Activated CD8-positive, alpha-beta memory T cell treated with anti-CD3 and anti-CD28 coated beads for 48 hours (primary cell): ENCODE results near the gene TBL3.
"Not testable (repeated sequence)": the region's sequence is repeated elsewhere in the genome, so short reads cannot be mapped to it uniquely, and the experiment has no call there.

Source experiments
- DNase-seq, 3 experiments: peaks; one replicate each; pipeline ENCODE4 v3.0.0-alpha.2; 2020; ENCODE audit warnings: low read depth in 2 of 3, low spot score in 2 of 3

The TBL3 gene

GRCh38 chr16:1998852-1999801 lies 27.3 kb downstream of the TBL3 start:
- no peak for DNase-seq

- DNase-seq = no peak
Observed at GRCh38 chr16:1999866-2000514, 28.1 kb downstream of the TBL3 start.

DNA sequence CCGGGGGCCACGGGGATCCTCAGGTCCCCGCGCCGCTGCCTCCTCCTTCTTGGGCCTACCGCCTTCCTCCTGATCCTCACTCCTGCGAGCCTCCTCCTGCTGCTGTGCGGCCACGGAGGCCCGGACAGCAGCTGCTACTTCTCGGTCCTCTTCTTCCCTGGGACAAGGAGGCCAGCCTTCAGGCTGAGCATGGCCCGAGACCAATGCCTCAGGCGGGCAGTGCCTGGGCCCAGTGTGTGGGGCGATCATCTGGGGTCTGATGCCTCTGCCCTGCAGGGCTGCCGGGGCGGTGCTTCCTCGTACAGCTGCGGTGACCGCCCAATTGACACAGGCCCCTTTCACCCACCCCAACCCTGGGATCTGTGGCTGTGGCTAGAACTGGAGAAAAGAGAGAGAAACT lies 29.2 kb downstream of the TBL3 start:
- DNase-seq = no peak

GRCh38 chr16:2001456-2002355 lies 29.9 kb downstream of the TBL3 start:
- no peak for DNase-seq

- DNase-seq = no peak
Observed at GRCh38 chr16:2002406-2003230, 30.8 kb downstream of the TBL3 start.

- DNase-seq = no peak
Observed at GRCh38 chr16:2003231-2003826, 31.5 kb downstream of the TBL3 start.

DNA sequence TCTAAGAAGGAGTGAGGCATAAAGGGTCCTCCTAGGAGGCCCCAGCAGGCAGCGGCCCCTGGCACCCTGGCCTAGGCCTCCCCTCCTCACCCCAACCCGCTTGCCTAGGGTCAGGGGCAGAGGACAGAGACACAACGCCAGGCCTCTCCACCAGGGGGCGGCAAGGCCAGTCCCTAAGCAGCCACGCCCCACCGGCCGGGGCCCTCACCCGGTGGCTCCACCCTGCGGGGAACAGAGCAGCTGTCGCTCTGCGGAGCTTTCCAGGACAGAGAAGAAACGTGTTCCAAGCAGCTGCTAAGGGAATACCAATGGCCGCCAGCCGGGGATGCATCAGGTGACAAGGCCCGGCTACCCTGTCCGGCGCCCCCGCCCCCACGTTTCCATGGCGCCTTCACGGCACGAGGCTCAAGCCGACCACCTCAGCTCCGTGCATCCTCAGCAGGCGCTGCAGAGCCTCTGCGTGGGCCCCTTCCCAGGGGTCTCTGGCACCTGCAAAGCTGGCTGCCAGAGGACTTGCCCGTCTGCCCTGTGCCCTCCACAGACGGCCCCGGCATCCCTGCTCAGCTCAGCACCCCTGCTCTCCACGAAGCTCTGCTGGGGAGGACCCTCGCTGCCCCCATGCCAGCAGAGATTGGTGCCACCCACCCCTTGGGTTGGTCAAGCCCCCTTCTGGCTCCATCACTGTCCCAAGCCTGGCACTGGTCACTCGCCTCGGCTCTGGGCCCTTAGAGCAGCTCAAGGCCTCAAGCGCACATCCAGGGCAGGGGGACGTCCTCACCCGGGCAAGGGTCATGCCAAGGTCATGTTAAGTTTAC lies 32.2 kb downstream of the TBL3 start:
- peak; percentile 68 to 87 (median 82) for DNase-seq

- no peak for DNase-seq
Observed at GRCh38 chr16:2004795-2005517, 33.1 kb downstream of the TBL3 start.

DNA sequence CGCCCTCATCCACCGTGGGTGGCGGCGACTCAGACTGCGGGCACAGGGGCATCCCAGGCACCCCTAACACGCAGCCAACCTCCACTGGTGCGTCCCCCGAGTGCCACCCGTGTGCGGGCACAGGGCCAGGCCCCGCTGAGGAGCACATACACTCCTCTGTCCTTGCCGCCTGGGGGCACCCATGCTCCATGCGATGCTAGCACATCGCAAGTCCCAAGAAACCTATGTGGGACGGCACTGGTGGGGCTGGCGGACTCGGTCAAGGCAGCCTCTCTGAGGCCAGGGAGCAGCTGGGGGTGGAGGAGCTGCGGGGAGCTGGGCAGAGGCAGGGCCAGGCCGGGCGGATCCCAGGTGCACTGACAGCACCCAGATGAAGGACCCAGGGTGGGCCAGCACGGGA lies 33.8 kb downstream of the TBL3 start:
- no peak for DNase-seq

GRCh38 chr16:2006317-2006716 lies 34.5 kb downstream of the TBL3 start:
- no peak for DNase-seq

- DNase-seq = no peak
Observed at GRCh38 chr16:2007081-2007836, 35.4 kb downstream of the TBL3 start.

DNA sequence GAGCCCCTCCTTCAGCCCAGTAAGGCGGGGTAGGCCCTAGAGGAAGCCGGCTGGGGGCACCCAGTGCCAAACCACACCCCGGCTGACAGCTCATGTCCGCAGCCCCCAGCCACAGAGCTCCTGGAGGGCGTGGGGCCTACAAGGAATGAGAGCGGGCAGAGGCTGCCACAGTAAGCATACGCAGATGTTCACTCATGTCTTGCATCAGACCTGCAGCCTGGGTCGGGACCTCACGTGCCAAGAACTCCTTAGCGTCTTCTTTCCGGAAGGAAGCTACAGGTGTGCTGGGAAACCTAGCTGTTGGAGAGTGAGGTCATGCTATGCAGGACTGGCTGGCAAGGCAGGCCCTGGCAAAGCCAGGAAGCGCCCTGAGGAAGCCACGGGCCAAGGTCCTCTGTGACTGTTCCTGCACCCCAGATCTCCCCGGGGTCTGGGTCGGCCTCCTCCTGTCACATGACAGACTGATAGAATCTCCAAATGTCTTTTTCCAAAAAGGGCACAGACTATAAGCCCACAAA lies 36.2 kb downstream of the TBL3 start:
- DNase-seq = no peak

- DNase-seq = no peak
Observed at GRCh38 chr16:2008631-2009163, 36.8 kb downstream of the TBL3 start.

GRCh38 chr16:2009164-2009711 lies 37.4 kb downstream of the TBL3 start:
- DNase-seq = no peak

DNA sequence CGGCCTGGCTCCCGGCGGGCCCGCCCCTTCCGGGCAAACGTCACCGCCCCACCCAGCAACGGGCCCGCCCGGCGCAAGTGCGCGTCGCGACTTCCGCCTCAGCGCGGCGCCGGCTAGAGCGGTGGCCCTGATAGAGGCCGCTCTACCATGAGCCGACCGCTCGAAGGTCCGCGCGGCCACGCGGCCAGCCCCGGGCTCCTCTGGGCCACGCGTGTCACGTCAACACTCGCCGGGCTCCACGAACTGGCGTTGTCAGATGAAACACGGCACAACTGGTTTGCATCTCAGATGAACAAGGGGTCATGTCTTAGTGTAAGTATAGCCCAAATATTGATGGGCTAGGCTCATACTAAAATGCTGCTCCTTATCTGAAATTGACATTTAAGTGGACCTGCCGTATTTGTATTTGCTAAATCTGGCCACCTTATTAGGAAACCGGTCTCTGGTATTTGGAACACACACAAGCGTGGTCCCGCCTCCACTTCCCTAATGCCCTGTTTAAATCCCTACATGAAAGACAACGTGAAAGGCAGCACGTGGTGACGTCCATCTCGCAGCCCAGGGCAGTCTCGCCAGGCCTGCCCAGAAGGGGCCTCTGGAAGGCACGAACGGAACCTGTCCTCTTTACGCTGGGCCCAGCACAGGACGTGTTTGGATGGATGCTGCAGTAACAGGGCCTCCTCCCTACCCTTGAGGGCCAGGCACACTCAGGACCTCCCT lies 38.1 kb downstream of the TBL3 start, which contains the start of gene ZNF598:
ZNF598 (minus strand) TSS at position 31 of the 720 bp plus-strand sequence.
- peak in 1 of 3 experiments; percentile 65 for DNase-seq

- not testable (repeated sequence) for DNase-seq
Observed at GRCh38 chr16:2011726-2012125, 39.9 kb downstream of the TBL3 start.
